Esophagus squamous epithelium (tissue), 4 donors: ENCODE measurements around the gene LSM4.

Source experiments
- POLR2A ChIP-seq, 4 donors: fragments of 450-650 bp; IDR thresholded peaks; one replicate each; pipeline ENCODE4 v1.6.1; 2017; ENCODE audit warnings: antibody characterized with exemption in 4 of 4, mild to moderate bottlenecking in 4 of 4, moderate library complexity in 3 of 4
- TF ChIP-seq, protein P1 (sequence below), 6 experiments: fragments of 450-650 bp in 4 of 6; fragments of 200-600 bp in 2 of 6; sonication (generic) in 2 of 6; IDR thresholded peaks; one replicate each; pipeline ENCODE4 v1.5.1; 2016 to 2019; ENCODE audit warnings: antibody characterized with exemption in 6 of 6, mild to moderate bottlenecking in 4 of 6, moderate library complexity in 4 of 6

DNA sequence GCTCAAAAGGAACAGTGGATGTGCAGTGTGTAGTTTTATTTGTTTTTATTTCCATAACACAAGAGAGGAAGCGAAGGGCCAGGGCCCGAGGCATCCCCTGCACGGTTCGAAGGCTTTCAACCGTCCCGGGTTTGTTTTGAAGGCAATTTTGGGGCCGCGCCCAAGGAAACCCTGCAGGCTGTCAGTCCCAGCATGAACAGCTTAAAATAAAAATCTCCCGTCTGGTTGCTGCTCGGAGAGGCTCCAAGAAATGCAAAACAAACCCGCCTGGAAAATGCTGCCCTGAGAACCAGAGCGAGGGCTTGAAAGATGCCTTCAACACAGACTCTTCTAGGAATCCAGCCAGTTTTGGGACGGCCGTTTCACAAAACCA, 16.0 kb downstream of the LSM4 start:
- TF ChIP-seq, protein P1, sequence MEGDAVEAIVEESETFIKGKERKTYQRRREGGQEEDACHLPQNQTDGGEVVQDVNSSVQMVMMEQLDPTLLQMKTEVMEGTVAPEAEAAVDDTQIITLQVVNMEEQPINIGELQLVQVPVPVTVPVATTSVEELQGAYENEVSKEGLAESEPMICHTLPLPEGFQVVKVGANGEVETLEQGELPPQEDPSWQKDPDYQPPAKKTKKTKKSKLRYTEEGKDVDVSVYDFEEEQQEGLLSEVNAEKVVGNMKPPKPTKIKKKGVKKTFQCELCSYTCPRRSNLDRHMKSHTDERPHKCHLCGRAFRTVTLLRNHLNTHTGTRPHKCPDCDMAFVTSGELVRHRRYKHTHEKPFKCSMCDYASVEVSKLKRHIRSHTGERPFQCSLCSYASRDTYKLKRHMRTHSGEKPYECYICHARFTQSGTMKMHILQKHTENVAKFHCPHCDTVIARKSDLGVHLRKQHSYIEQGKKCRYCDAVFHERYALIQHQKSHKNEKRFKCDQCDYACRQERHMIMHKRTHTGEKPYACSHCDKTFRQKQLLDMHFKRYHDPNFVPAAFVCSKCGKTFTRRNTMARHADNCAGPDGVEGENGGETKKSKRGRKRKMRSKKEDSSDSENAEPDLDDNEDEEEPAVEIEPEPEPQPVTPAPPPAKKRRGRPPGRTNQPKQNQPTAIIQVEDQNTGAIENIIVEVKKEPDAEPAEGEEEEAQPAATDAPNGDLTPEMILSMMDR (IDR thresholded peaks at IDR 0.05), result no peak
- no peak for TF ChIP-seq POLR2A (IDR thresholded peaks at IDR 0.05)
